ENCODE measurements around the gene PPM1M. TPM values are rescaled to one million over a fixed set of nuclear protein-coding genes. Genes with fewer than 3 reads are reported as not detected.
A peak's percentile ranks its signal among the peaks of the same experiment; 100 is the strongest.

PPM1M gene
- total and polyA plus RNA-seq, 10 of the 15 experiments (the other 5 are each of a cell fraction or from before 2014, with no cell fraction given): 7.3 to 24.8 (median 15.8) TPM

DNA sequence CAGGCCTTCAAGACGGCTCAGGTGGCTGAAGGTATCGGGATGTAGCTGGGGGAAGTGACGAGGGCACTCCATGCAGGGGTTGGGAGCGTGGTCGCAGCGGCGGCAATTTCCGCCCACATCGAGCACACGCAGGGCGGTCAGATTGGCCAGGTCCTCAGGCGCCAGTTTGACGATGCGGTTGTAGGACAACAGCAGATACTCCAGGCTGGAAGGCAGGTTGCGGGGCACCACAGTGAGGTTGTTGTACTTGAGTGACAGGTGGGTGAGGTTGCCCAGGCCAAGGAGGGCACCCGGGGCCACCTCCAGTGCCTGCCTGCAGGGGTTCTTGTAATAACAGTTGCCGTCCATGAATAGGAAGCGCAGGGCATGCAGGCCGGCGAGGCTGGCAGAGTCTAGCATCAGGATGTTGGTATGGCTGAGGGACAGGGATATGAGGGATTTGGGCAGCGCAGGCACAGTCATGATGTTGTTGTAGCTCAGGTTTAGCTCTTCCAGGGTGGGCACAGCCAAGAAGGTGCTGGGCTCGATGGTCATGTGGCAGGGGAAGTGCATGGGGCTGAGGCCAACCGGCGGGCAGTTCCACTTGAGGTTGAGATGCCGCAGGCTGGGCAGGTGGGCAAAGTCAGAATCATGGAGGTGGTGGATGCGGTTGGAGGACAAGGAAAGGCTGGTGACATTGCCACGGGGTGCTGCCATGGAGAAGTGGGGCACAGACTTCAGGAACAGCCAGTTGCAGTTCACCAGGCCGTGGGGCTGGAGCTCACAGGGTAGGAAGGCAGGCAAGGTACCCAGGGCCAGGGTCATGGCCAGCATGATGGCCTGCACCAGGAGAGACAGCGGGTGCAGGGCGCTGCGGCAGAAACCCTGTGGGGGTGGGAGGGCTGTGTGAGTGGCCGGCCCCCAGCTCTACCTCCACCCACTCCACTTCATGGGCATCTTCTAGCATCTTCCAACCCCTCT is 21.8 kb upstream of the PPM1M start:
- ChIA-PET POLR2A (interaction anchor here (1.3 to 4.3 kb wide), 4 partner anchors 16 to 48 kb away, joined by 3 to 43 read pairs (median 6); partner anchors contain the start of gene TWF2), CTCF (interaction anchor here (0.6 to 8.5 kb wide), 16 partner anchors 7 to 225 kb away, joined by 3 to 129 read pairs (median 6); partner anchors contain the start of gene WDR82), RAD21 (ENCODE audit: unreplicated experiment) (interaction anchor here (0.7 to 4.1 kb wide), 8 partner anchors 7 to 115 kb away, joined by 4 to 32 read pairs (median 13); partner anchors contain the start of genes GLYCTK, POC1A and WDR82), SMC1A (ENCODE audit: uncharacterized antibody, unreplicated experiment) (interaction anchor here (0.6 to 10.5 kb wide), 7 partner anchors 9 to 222 kb away, joined by 3 to 112 read pairs (median 5); partner anchors contain the start of gene TWF2)
- Histone ChIP-seq H3K4me3 (no peak overlapping the region; the same call in 1 of the 2 replicates), H4K20me1 (ENCODE audit: control insufficient read depth, insufficient read depth) (no peaks in the 10 kb centered on the region), H3K9ac (ENCODE audit: control insufficient read depth, insufficient read depth, low read length) (no peak overlapping the region), H3K36me3 (ENCODE audit: control insufficient read depth in 2 of 2, insufficient read depth in 2 of 2, low read length in 1 of 2) (no peaks in the 10 kb centered on the region; a peak in 2 of 4 replicates), H3K4me1 (ENCODE audit: control insufficient read depth, insufficient read depth, low read length) (peaks cover 29% of the 10 kb centered on the region), H3K4me2 (ENCODE audit: control insufficient read depth, insufficient read depth) (peak overlapping the region; percentile 91; the same call in 1 of the 2 replicates), H3K9me3 (replicated peaks; ENCODE audit: control insufficient read depth, insufficient read depth, low read length) (no peaks in the 10 kb centered on the region), H2AFZ (ENCODE audit: control insufficient read depth, low read depth, low read length) (no peak overlapping the region), H3K27ac (ENCODE audit: control insufficient read depth, insufficient read depth) (no peak overlapping the region), H3K79me2 (ENCODE audit: control insufficient read depth, insufficient read depth, low read length) (peaks cover 3% of the 10 kb centered on the region), H3K27me3 (replicated peaks in 1 of 2; ENCODE audit: control insufficient read depth in 2 of 2, insufficient read depth in 2 of 2, low read length in 1 of 2) (no peaks in the 10 kb centered on the region)
- intact Hi-C loops (cut with micrococcal nuclease; ENCODE audit: unreplicated experiment) (loop anchor here (5.0 kb wide), 1 partner anchor 224 kb away; the partner anchor contains the start of gene SEMA3G), in situ Hi-C loops (cut with MboI) (no loop called here)
- no peak for DNase-seq (ENCODE audit: low read depth, low spot score)
- WGBS (ENCODE audit: insufficient coverage, insufficient replicate concordance, low lambda C conversion rate, missing lambda C conversion rate): 91% methylated on average over 30 of the region's 32 CpGs
- TF ChIP-seq, protein P1, sequence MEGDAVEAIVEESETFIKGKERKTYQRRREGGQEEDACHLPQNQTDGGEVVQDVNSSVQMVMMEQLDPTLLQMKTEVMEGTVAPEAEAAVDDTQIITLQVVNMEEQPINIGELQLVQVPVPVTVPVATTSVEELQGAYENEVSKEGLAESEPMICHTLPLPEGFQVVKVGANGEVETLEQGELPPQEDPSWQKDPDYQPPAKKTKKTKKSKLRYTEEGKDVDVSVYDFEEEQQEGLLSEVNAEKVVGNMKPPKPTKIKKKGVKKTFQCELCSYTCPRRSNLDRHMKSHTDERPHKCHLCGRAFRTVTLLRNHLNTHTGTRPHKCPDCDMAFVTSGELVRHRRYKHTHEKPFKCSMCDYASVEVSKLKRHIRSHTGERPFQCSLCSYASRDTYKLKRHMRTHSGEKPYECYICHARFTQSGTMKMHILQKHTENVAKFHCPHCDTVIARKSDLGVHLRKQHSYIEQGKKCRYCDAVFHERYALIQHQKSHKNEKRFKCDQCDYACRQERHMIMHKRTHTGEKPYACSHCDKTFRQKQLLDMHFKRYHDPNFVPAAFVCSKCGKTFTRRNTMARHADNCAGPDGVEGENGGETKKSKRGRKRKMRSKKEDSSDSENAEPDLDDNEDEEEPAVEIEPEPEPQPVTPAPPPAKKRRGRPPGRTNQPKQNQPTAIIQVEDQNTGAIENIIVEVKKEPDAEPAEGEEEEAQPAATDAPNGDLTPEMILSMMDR (IDR thresholded peaks at IDR 0.05 in 2 of 3, conservative IDR thresholded peaks at IDR 0.05 in 1 of 3; ENCODE audit: control insufficient read depth in 2 of 3, extremely low read depth in 1 of 3, insufficient read depth in 1 of 3, low read depth in 3 of 3, low read length in 3 of 3): no peak
- TF ChIP-seq CREM (IDR thresholded peaks at IDR 0.05; ENCODE audit: low read depth) (no peak), EED (IDR thresholded peaks at IDR 0.05; ENCODE audit: low read depth) (no peak), BCL11A (IDR thresholded peaks at IDR 0.05; ENCODE audit: low read depth, low read length) (no peak), STAT1 (conservative IDR thresholded peaks at IDR 0.05) (no peak), ZNF217 (IDR thresholded peaks at IDR 0.05) (no peak), KLF5 (IDR thresholded peaks at IDR 0.05; ENCODE audit: partially characterized antibody) (no peak)
- no TSS peak for BruUV-seq (replicated peaks)
- ATAC-seq: no peak
- no peak for FAIRE-seq
